ENCODE data around the gene NKD2.

- TF ChIP-seq CTCF (IDR thresholded peaks at IDR 0.05; ENCODE audit: low read length) (no peak), EZH2 (optimal IDR thresholded peaks at IDR 0.05; ENCODE audit: low read depth, low read length) (no peak), EZH2phosphoT487 (IDR thresholded peaks at IDR 0.05; ENCODE audit: low read length) (no peak)
Observed at GRCh38 chr5:1068895-1069719, 60.5 kb downstream of the NKD2 start.

All from MM.1S (cell line).